HPDE6-E6E7 (cell line): Measurements from ENCODE around the gene CLN3.
"Not testable (repeated sequence)": the region's sequence is repeated elsewhere in the genome, so short reads cannot be mapped to it uniquely, and the experiment has no call there.

Experiments used
- DNase-seq: peaks from one replicate; pipeline ENCODE4 v3.0.0; 2011; ENCODE audit warnings: missing footprints; ENCODE audit errors: extremely low spot score

Gene CLN3

DNA sequence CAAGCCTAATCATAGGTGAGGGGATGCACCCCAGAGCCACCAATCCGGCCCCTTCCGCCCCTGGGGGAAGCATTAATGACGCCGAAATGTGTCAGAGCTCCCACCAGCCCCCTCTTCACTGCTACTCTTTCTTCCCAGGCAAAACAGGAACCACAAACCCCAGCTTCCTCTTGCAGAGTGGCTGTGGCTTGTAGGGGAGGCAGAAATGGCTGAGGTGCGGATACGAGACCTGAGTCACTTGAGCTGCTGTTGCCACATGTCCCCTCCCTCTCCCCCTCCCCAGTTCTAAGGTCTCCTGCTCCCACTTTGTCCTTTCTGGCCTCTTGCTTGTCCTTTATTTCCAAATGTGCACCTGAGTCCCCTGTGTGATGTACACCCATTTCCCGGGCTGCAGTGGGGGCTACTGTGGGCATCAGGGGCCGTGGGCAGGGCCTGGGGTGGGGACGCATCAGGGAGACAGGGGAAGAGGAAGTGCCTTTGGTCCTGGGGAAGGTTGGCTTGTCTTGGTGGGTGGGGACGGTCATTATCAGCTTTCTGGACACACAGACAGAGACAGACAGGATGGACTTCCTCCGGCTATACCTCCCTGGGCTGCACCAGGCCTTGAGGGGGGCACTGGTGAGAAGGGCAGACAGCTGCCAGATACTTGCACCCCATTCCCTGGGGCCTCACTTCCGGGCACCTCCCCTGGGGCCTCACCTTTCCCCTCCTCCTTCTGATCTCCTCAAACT lies 2.4 kb upstream of the CLN3 start, which contains the start of gene APOBR:
Gene APOBR, plus strand, starts transcription at position 523 of the 731 bp plus-strand sequence. Its CDS starts 39 bp downstream, at position 562.
- DNase-seq, result no peak

DNA sequence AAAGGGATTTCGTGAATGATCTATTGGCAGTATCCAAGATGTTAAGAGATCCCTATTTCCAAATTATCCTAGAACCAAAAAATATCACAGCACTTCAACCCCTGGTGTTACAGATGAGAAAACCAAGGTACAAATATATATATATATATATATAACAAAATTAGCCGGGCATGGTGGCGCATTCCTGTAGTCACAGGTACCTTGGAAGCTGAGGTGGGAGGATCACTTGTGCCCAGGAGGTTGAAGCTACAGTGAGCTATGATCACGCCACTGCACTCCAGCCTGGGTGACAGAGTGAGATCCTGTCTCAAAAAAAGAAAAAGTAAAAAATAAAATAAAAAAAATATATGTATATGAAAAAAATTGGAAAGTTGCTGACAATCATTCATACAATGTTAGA lies 637 bp upstream of the CLN3 start:
- no peak for DNase-seq

DNA sequence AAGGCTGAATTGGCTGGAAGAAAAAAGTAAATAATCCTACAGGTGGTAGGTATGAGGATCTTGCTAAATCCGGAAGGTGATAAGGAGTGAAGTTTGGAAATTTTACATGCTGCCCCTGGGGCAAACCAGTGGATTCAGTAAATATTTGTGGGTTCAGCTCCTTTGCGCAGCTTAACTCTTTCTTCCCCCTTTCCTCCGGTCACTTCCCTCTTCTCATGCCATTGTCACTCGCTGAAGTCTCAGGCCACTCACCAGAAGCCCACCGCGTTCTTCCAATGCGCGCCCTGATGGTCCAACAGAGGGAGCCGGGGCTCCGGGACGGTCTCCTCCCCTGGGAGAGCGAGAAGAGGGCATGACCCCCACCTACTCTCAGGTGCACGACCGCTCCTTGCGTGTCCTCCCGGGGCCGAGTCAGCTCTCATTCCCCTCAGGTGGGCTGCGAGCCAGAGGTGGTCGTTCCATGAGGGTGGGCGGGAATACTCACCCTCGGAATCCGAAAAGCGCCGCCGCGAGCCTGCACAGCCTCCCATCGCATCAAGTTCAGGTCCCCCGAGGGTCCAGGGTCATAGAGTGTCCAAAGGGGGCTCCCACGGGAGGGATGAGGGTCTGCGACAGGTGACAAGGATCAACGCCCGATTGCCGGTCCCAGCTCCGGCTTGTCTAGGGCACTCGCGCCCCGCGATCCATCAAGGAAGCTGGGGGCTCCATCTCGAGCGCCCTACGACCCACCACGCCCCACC lies 474 bp downstream of the CLN3 start:
- no peak for DNase-seq

DNA sequence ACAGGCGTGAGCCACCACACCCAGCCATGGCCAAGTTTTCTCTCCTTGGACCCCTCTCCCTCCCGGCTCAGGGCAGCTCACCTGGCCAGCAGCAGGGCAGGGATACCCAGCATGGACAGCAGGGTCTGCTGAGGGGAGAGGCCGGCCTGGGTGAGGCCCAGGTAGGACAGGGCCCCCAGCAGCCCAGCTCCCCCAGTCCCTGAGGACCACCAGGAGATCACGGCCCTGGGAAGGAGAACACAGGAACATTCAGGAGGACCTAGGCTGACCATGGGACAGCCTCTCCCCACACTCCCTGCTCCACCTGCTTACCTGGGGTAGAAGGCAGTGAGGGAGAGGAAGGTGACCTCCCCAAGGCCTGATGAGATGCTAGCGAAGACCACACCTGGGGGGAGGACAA lies 5.6 kb downstream of the CLN3 start:
- no peak for DNase-seq

DNA sequence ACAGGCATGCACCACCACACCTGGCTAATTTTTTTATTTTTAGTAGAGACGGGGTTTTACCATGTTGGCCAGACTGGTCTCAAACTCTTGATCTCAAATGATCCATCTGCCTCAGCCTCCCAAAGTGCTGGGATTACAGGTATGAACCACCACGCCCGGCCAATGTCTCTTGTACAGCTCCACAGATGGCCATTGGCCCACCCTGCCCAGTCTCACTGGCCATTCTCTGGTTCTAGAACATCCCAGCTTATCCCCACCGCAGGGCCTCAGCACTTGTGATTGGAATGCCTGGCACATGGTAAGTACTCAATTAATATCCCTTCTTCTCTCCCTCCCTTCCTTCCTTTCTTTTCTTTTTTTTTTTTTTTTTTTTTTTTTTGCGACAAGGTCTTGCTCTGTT lies 8.5 kb downstream of the CLN3 start:
- not testable (repeated sequence) for DNase-seq

DNA sequence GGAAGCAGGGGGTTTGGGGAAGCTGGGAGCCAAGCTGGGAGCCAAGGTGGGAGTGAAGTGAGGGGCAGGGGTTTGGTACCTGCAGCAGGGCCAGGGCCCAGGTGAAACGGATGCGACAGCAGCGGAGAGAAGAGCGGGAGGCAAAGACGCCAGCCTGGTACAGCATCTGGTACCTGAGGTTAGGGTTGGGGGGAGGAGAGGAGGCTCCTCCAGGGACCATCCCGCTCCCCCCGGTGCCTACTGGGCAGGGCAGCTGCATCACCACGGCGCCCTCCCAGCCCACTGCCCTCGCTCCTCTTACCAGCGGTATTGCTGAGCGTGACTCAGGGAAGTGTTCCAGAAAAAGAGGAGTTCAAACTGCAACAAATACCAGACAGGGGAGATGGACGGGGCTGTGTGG lies 9.8 kb downstream of the CLN3 start:
- no peak for DNase-seq

DNA sequence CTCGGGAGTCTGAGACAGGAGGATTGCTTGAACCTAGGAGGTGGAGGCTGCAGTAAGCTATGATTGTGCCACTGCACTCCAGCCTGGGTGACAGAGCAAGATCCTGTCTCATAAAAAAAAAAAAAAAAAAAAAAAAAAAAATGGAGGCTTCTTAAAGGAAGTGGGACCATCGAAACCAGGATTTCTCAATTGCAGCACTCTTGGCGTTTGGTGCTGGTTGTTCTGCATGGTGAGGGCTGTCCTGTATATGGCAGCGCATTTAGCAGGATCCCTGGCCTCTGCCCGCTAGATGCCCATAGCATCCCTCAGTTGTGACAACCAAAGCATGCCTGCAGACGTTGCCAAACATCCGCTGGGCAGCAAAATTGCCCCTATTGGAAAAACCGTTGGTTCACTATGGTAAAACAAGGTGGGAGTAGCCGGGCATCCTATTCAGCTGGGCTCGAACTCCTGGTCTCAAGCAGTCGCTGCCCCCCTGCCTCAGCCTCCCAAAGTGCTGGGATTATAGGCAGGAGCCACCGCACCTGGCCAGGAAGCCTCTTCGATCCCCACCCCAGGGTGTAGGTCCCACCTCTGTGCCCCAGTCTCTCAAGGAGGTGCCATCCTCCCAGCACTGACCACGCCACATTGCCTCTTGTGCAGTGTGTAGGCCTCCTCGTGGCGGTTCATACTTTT lies 13.2 kb downstream of the CLN3 start:
- no peak for DNase-seq

DNA sequence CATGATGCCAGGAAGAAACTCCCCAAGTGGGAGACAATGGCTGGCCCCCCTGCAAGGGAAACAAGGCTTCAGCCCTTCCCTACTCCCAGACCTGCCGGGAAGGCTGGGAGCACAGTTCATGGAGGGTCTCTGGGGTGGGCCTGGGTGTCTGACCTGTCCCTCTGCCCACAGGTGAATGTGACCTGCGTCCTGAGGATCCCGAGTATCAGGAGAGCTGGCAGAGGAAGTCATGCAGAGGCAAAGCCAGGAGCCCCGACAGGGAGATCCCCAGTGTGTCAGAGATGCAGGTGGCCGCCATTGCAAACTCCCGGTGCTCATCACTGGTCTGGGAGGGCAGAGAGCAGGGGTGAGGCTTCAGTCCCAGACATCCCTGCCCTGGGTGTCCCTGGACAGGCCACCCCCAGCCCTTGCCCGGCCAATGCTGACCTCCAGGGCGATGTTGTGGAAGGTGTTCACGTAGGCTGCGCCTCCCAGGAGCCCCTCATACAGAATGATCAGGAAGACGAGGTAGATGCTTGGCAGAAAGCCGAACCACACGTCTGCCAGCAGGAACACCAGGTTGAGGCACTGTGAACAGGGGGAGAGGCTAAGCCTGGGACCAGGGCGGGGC lies 14.5 kb downstream of the CLN3 start:
- DNase-seq, result no peak

DNA sequence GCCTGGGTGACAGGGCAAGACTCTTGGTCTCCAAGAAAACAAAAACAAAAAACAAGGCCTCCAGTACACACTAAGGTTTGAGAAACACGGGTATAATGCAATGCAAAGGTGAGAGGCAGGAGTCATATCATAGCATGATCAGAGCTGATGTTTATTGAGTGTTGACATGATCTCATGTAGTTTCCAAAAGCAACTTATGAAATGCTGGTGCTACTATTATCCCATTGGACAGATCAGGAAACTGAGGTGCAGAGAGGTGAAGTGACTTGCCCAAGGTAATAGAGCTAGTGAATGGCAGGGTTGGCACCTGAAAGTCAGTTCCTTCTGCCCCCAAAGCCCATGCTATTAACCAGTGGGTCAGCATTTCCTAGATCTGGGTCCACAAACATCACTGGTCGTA lies 16.7 kb downstream of the CLN3 start:
- no peak for DNase-seq

DNA sequence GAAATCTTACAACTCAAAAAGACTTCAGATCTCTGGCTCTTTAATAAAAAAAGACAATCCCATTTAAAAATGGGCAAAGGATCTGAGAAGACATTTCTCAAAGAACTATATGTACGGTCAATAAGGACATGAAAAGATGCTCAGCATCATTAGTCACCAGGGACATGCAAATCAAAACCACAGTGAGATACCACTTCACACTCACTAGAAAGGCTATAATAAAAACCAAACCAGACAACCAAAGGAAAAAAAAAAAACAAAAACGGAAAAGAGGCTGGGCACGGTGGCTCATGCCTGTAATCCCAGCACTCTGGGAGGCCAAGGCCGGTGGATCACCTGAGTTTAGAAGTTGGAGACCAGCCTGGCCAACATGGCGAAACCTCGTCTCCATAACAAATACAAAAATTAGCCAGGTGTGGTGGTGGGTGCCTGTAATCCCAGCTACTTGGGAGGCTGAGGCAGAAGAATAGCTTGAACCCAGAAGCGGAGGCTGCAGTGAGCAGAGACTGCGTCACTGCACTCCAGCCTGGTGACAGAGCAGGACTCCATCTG lies 18.1 kb downstream of the CLN3 start:
- no peak for DNase-seq

DNA sequence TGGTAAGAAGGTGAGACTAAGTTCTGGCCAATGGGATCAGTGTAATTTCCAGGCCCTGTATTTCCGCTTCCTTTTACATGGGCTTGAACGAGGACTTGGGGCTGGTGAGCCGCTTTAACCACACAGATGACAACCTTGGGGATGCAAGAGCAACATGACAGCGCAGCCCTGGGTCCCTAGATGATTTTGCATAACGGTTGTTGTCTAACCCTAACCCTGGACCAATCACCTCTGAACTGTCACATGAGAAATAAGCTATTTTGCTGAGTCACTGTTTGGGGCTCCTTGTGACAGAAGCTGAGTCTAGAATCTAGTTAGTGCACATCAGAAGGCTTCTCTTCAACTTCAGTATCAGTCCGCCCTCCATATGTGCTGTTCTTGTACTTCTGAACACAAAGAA lies 44.8 kb downstream of the CLN3 start:
- not testable (repeated sequence) for DNase-seq

DNA sequence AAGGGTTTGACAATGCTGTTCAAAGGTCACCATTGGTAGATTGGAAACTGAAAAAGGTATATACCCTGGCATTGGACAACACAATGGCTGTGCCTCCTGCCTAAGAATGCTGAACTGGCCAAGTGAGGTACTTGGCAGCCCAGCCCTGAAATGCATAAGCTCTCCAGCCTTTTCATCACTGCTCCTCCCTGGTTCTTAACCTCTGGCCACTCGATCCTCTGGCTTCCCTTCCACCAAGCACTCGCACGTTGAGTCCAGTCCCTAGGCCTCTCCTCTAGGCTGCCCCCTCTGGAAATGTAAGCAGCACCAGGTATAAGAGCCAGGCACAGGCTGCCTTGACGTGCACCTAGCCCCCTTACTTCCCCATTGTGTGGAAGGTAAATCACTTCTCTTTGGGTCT lies 45.5 kb downstream of the CLN3 start:
- not testable (repeated sequence) for DNase-seq

DNA sequence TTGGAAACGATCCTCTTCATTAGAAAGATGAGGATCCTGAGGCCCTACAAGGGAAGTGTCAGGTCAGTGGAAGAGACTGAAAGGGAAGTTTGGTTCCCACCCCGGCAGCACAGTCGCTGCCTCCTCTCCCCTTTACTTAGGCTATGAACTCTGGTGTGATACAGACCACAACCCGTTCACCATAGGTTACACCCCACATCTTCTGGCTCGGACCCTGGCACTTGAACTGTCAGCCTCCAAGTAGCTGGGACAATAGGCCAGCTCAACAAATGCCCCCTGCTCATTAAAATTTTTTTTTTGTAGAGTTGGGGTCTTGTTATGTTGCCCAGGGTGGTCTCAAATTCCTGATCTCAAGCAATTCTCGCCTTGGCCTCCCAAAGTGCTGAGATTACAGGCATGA lies 47.9 kb downstream of the CLN3 start:
- DNase-seq, result not testable (repeated sequence)

DNA sequence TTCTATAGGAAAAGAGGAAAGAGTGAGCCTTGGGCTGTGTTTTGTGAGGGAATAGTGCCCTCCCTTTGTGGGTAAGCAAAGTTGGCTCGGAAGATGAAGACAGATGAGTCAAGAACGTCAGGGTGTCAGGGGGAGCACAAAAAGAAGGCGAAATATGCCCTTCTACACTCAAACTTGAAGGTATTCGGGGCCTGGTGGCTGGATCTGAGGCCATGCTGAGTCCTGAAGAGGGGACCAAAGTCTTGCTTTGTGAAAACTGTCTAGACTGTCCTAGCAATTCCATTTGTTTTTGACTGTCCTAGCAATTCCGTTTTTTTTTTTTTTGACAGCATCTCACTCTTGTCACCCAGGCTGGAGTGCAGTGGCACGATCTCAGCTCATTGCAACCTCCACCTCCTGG lies 53.0 kb downstream of the CLN3 start:
- DNase-seq, result not testable (repeated sequence)

DNA sequence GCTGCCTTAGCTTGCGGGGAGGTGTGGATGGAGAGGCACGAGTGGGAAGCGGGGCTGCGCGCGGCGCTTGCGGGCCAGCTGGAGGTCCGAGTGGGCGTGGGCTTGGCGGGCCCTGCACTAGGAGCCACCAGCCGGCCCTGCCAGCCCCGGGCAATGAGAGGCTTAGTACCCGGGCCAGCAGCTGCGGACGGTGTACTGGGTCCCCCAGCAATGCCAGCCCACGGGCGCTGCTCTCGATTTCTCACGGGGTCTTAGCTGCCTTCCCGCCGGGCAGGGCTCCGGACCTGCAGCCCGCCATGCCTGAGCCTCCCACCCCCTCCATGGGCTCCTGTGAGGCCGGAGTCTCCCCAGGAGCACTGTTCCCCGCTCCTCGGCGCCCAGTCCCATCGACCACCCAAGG lies 56.5 kb downstream of the CLN3 start:
- DNase-seq, result not testable (repeated sequence)
